ENCODE data around the gene ZNF621. TPM values are rescaled to one million over a fixed set of nuclear protein-coding genes. Genes with fewer than 3 reads are reported as not detected.

ZNF621 gene
- total and polyA plus RNA-seq, 9 of the 15 experiments (the other 6 are each of a cell fraction or from before 2014, with no cell fraction given), result 4.7 to 28.9 (median 20.6) TPM

DNA sequence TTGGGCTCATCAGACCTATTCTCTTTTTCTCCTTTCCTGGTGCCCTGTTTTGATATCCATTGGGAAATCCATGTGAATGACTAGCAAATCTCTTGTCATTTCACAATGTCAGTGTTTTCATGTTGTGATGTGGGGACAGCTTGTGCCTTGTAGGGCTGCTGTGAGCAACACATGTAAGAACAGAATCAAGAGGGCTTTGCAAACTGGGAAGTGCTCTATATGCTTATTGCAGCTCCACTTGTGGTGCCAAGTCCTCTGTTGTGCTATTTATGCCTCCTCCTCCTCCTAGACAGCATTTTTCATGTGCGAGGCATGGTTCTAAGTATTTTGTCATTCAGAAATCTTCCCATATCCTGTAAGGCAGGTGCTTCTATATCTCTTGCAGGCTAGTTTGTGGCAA lies 56.4 kb downstream of the ZNF621 start:
- 0 out of 2 replicates have a peak, but pooled peaks cover 3% of the 10 kb centered on the region for H4K20me1 ChIP-seq (replicated peaks; ENCODE audit: control insufficient read depth, insufficient read depth, low read length)
- no peak overlapping the region for H3K27ac ChIP-seq (ENCODE audit: extremely low read depth, low read depth, low read length)
- H3K36me3 ChIP-seq (ENCODE audit: control insufficient read depth, insufficient read depth, low read length), result no peaks in the 10 kb centered on the region
- 16% methylated on average over 1 of the region's 1 CpG for WGBS (ENCODE audit: insufficient coverage, low coverage, missing lambda C conversion rate)
- no peak overlapping the region for H3K4me3 ChIP-seq
- intact Hi-C loops (cut with micrococcal nuclease), result loop anchor here (2.0 to 10.0 kb wide), 7 partner anchors 134 to 744 kb away; no protein-coding TSS in a partner anchor
- POLR2A ChIA-PET, result interaction anchor here (1.0 kb wide), 1 partner anchor 56 kb away, joined by 3 read pairs; the partner anchor contains the start of gene ZNF621
- H3K9ac ChIP-seq (ENCODE audit: insufficient read depth in 1 of 2, low read depth in 2 of 2, low read length in 2 of 2), result no peak overlapping the region
- no peak overlapping the region for H3K4me2 ChIP-seq (ENCODE audit: insufficient read depth, low read length)
- in situ Hi-C loops (cut with MboI), result no loop called here
- 0 out of 5 replicates have a peak, but pooled peaks cover 0 to 3% of the 10 kb centered on the region in 2 experiments for H3K4me1 ChIP-seq (replicated peaks in 1 of 2; ENCODE audit: control insufficient read depth in 2 of 2, insufficient read depth in 2 of 2, low read length in 2 of 2)
- BruUV-seq (replicated peaks), result no TSS peak
- ATAC-seq, result no peak
- no peak for TF ChIP-seq FOXK1 (CRISPR knock-in tag; IDR thresholded peaks at IDR 0.05; ENCODE audit: borderline replicate concordance)
- CTCF ChIA-PET (ENCODE audit: low intra/inter-chr PET ratio), result interaction anchor here (0.6 to 1.6 kb wide), 3 partner anchors 254 to 1300 kb away, joined by 3 to 21 read pairs (median 6); no protein-coding TSS in a partner anchor
- no peaks in the 10 kb centered on the region for H3K79me2 ChIP-seq (ENCODE audit: control insufficient read depth, insufficient read depth, low read length)
- no peak overlapping the region for H2AFZ ChIP-seq (ENCODE audit: low read depth, low read length)
- DNase-seq (ENCODE audit: extremely low read depth in 1 of 4, low spot score in 3 of 4), result no peak
- no peaks in the 10 kb centered on the region for H3K9me3 ChIP-seq (replicated peaks; ENCODE audit: control insufficient read depth, insufficient read depth, low read depth, low read length)
- FAIRE-seq, result no peak
- no peaks in the 10 kb centered on the region for H3K9me1 ChIP-seq (ENCODE audit: control insufficient read depth, insufficient read depth, low read length)
- H3K27me3 ChIP-seq (ENCODE audit: control insufficient read depth in 2 of 2, insufficient read depth in 2 of 2, low read length in 2 of 2), result peaks cover 16 to 45% of the 10 kb centered on the region in 2 experiments; a peak in 4 of 5 replicates

DNA sequence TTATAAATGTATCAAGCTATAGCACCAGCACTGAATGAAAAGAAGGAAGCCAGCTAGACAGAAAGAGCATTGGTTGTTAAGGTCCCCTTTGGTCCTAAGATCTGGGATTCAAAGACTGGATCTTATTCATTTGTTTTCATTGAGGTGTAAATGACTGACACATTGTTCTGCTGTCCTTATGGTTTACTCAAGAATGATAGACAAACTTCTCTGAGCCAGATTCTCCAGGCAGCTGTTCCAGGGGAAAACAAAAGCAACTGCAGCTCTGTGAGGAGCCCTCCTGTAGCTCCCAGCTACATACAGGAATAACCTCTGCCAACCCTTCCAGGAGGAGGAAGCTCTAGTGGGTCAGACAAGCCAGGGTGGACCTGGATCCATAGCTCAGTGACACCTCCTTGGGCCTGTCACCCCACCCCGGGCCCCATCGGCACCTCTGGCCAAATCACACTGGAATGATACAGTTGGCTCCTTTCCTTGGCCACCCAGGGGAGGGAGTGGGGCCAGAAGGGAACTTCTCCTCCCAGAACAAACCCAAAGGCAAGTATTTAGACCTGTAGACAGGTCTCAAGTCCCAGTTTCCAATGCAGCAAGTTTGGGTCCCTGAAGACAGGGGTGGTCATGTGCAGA lies 57.8 kb downstream of the ZNF621 start:
- Histone ChIP-seq H3K4me2 (ENCODE audit: insufficient read depth, low read length) (no peak overlapping the region), H3K27me3 (ENCODE audit: control insufficient read depth in 2 of 2, insufficient read depth in 2 of 2, low read length in 2 of 2) (peaks cover 16 to 44% of the 10 kb centered on the region in 2 experiments; a peak in 4 of 5 replicates), H3K79me2 (ENCODE audit: control insufficient read depth, insufficient read depth, low read length) (no peaks in the 10 kb centered on the region), H3K36me3 (ENCODE audit: control insufficient read depth, insufficient read depth, low read length) (no peaks in the 10 kb centered on the region), H3K9ac (ENCODE audit: insufficient read depth in 1 of 2, low read depth in 2 of 2, low read length in 2 of 2) (no peak overlapping the region), H3K27ac (ENCODE audit: extremely low read depth, low read depth, low read length) (no peak overlapping the region), H3K9me3 (replicated peaks; ENCODE audit: control insufficient read depth, insufficient read depth, low read depth, low read length) (no peaks in the 10 kb centered on the region), H3K9me1 (ENCODE audit: control insufficient read depth, insufficient read depth, low read length) (no peaks in the 10 kb centered on the region), H4K20me1 (replicated peaks; ENCODE audit: control insufficient read depth, insufficient read depth, low read length) (0 out of 2 replicates have a peak, but pooled peaks cover 3% of the 10 kb centered on the region), H2AFZ (ENCODE audit: low read depth, low read length) (no peak overlapping the region), H3K4me3 (no peak overlapping the region), H3K4me1 (replicated peaks in 1 of 2; ENCODE audit: control insufficient read depth in 2 of 2, insufficient read depth in 2 of 2, low read length in 2 of 2) (0 out of 5 replicates have a peak, but pooled peaks cover 0 to 3% of the 10 kb centered on the region in 2 experiments)
- no peak for ATAC-seq
- ChIA-PET POLR2A (interaction anchor here (0.5 to 0.7 kb wide), 2 partner anchors 58 to 531 kb away, joined by 3 read pairs; partner anchors contain the start of gene ZNF621), CTCF (ENCODE audit: low intra/inter-chr PET ratio) (no interaction called here)
- intact Hi-C loops (cut with micrococcal nuclease), result loop anchor here (5.0 to 10.0 kb wide), 6 partner anchors 132 to 742 kb away; no protein-coding TSS in a partner anchor
- WGBS (ENCODE audit: insufficient coverage, low coverage, missing lambda C conversion rate), result 0% methylated on average over 2 of the region's 2 CpGs
- DNase-seq (ENCODE audit: extremely low read depth in 1 of 4, low spot score in 3 of 4), result no peak
- no peak for FAIRE-seq
- no TSS peak for BruUV-seq (replicated peaks)
- in situ Hi-C loops (cut with MboI), result no loop called here
- TF ChIP-seq, protein P1, sequence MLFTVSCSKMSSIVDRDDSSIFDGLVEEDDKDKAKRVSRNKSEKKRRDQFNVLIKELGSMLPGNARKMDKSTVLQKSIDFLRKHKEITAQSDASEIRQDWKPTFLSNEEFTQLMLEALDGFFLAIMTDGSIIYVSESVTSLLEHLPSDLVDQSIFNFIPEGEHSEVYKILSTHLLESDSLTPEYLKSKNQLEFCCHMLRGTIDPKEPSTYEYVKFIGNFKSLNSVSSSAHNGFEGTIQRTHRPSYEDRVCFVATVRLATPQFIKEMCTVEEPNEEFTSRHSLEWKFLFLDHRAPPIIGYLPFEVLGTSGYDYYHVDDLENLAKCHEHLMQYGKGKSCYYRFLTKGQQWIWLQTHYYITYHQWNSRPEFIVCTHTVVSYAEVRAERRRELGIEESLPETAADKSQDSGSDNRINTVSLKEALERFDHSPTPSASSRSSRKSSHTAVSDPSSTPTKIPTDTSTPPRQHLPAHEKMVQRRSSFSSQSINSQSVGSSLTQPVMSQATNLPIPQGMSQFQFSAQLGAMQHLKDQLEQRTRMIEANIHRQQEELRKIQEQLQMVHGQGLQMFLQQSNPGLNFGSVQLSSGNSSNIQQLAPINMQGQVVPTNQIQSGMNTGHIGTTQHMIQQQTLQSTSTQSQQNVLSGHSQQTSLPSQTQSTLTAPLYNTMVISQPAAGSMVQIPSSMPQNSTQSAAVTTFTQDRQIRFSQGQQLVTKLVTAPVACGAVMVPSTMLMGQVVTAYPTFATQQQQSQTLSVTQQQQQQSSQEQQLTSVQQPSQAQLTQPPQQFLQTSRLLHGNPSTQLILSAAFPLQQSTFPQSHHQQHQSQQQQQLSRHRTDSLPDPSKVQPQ (CRISPR knock-in tag; IDR thresholded peaks at IDR 0.05; ENCODE audit: borderline replicate concordance), result no peak
- TF ChIP-seq ZNF174 (CRISPR knock-in tag; IDR thresholded peaks at IDR 0.05) (no peak), NR1H2 (CRISPR knock-in tag; IDR thresholded peaks at IDR 0.05) (no peak), MCM5 (IDR thresholded peaks at IDR 0.05; ENCODE audit: low read depth) (no peak), NR2F6 (CRISPR knock-in tag; IDR thresholded peaks at IDR 0.05) (no peak), BCOR (IDR thresholded peaks at IDR 0.05) (no peak), SMAD3 (CRISPR knock-in tag; conservative IDR thresholded peaks at IDR 0.05) (no peak), ELF1 (tag; IDR thresholded peaks at IDR 0.05) (no peak)
